HEK293 (cell line): ENCODE data around the gene NR2E3.

Experiments used
- CTCF ChIA-PET: fragments of 350-600 bp; formaldehyde crosslinking; extraction: SDS; loops from one replicate; lab custom pipeline; 2021; ENCODE audit warnings: antibody characterized with exemption; lab: Yijun Ruan, JAX
- POLR2A ChIA-PET: fragments of 300-600 bp; formaldehyde crosslinking; extraction: SDS; loops from one replicate; lab custom pipeline; 2020; ENCODE audit warnings: antibody characterized with exemption, inconsistent platforms; lab: Yijun Ruan, JAX
- H3K27ac ChIP-seq: fragments of 200-500 bp; sonication (Bioruptor generic); 2 replicates; pipeline ENCODE4 v1.5.1; 2014; ENCODE audit warnings: low read depth, low read length, control low read depth, inconsistent platforms; ENCODE audit errors: extremely low read depth
- H3K36me3 ChIP-seq, 2 experiments: fragments of 200-500 bp in 1 of 2; sonication (Bioruptor generic) in 1 of 2; 1 replicate in 1 of 2; 2 replicates in 1 of 2; pipeline ENCODE4 v1.5.1; 2014 to 2017; ENCODE audit warnings: inconsistent platforms in 2 of 2, low read length in 2 of 2; ENCODE audit not compliant: control insufficient read depth in 2 of 2, insufficient read depth in 1 of 2
- H3K4me1 ChIP-seq: fragments of 200-500 bp; sonication (Bioruptor generic); 2 replicates; pipeline ENCODE4 v1.5.1; 2014; ENCODE audit warnings: mild to moderate bottlenecking, low read length, inconsistent platforms; ENCODE audit not compliant: control insufficient read depth, insufficient read depth
- H3K4me3 ChIP-seq: 2 replicates; pipeline ENCODE4 v1.5.1; 2011; ENCODE audit warnings: low read depth, mild to moderate bottlenecking, control low read depth, low read length, moderate library complexity
- H3K9me3 ChIP-seq: fragments of 200-500 bp; sonication (Bioruptor generic); 2 replicates; pipeline ENCODE4 v1.5.1; 2014; ENCODE audit warnings: low read depth, low read length, inconsistent platforms; ENCODE audit not compliant: control insufficient read depth, insufficient read depth
- GFI1B ChIP-seq: fragments of 450-650 bp; formaldehyde crosslinking; IDR thresholded peaks from 2 replicates; pipeline ENCODE4 v1.5.1; 2016; ENCODE audit warnings: missing biosample characterization, missing genetic modification characterization
- HOXD13 ChIP-seq: sonication (generic); formaldehyde crosslinking; IDR thresholded peaks from 2 replicates; pipeline ENCODE4 v1.8.0; 2022; ENCODE audit warnings: missing genetic modification reagents, borderline replicate concordance
- KLF10 ChIP-seq: fragments of 450-650 bp; IDR thresholded peaks from 2 replicates; pipeline ENCODE4 v1.5.1; 2018; ENCODE audit warnings: missing biosample characterization, mild to moderate bottlenecking, missing genetic modification characterization
- TCF7L2 ChIP-seq: IDR thresholded peaks from 2 replicates; pipeline ENCODE4 v1.6.1; 2011; ENCODE audit warnings: low read depth, mild to moderate bottlenecking, inconsistent platforms, low read length, moderate library complexity, borderline replicate concordance
- ZBTB17 ChIP-seq: fragments of 450-650 bp; formaldehyde crosslinking; IDR thresholded peaks from 2 replicates; pipeline ENCODE4 v1.5.1; 2016; ENCODE audit warnings: missing biosample characterization, missing genetic modification characterization
- ZBTB21 ChIP-seq: fragments of 450-650 bp; formaldehyde crosslinking; IDR thresholded peaks from 2 replicates; pipeline ENCODE4 v1.5.1; 2017; ENCODE audit warnings: missing biosample characterization, missing genetic modification characterization
- ZBTB8A ChIP-seq: fragments of 450-650 bp; formaldehyde crosslinking; IDR thresholded peaks from 2 replicates; pipeline ENCODE4 v1.5.1; 2016; ENCODE audit warnings: missing biosample characterization, missing genetic modification characterization
- ZEB2 ChIP-seq: fragments of 450-650 bp; formaldehyde crosslinking; IDR thresholded peaks from 2 replicates; pipeline ENCODE4 v1.5.1; 2016; ENCODE audit warnings: missing biosample characterization, missing genetic modification characterization
- ZFP69B ChIP-seq: fragments of 450-650 bp; formaldehyde crosslinking; IDR thresholded peaks from 2 replicates; pipeline ENCODE4 v1.5.1; 2016; ENCODE audit warnings: missing biosample characterization, missing genetic modification characterization
- ZNF121 ChIP-seq: fragments of 450-650 bp; formaldehyde crosslinking; IDR thresholded peaks from 2 replicates; pipeline ENCODE4 v1.5.1; 2016; ENCODE audit warnings: missing biosample characterization, missing genetic modification characterization
- ZNF157 ChIP-seq: fragments of 450-650 bp; formaldehyde crosslinking; IDR thresholded peaks from 2 replicates; pipeline ENCODE4 v1.5.1; 2016; ENCODE audit warnings: missing biosample characterization, missing genetic modification characterization
- ZNF184 ChIP-seq: fragments of 450-650 bp; IDR thresholded peaks from 2 replicates; pipeline ENCODE4 v1.5.1; 2018; ENCODE audit warnings: missing biosample characterization, mild to moderate bottlenecking, missing genetic modification characterization
- ZNF2 ChIP-seq: fragments of 450-650 bp; formaldehyde crosslinking; IDR thresholded peaks from 2 replicates; pipeline ENCODE4 v1.5.1; 2016; ENCODE audit warnings: missing biosample characterization, missing genetic modification characterization
- ZNF221 ChIP-seq: fragments of 450-650 bp; formaldehyde crosslinking; IDR thresholded peaks from 2 replicates; pipeline ENCODE4 v1.5.1; 2017; ENCODE audit warnings: missing biosample characterization, missing genetic modification characterization, borderline replicate concordance
- ZNF24 ChIP-seq: fragments of 450-650 bp; formaldehyde crosslinking; IDR thresholded peaks from 2 replicates; pipeline ENCODE4 v1.5.1; 2016; ENCODE audit warnings: missing biosample characterization, missing genetic modification characterization
- ZNF302 ChIP-seq: fragments of 450-650 bp; formaldehyde crosslinking; IDR thresholded peaks from 2 replicates; pipeline ENCODE4 v1.5.1; 2016; ENCODE audit warnings: missing biosample characterization, missing genetic modification characterization, low read depth
- ZNF362 ChIP-seq: fragments of 450-650 bp; formaldehyde crosslinking; IDR thresholded peaks from 2 replicates; pipeline ENCODE4 v1.5.1; 2016; ENCODE audit warnings: missing biosample characterization, missing genetic modification characterization
- ZNF426 ChIP-seq: fragments of 450-650 bp; formaldehyde crosslinking; IDR thresholded peaks from 2 replicates; pipeline ENCODE4 v1.5.1; 2017; ENCODE audit warnings: missing biosample characterization, missing genetic modification characterization, mild to moderate bottlenecking, inconsistent platforms, moderate library complexity
- ZNF501 ChIP-seq: fragments of 450-650 bp; formaldehyde crosslinking; IDR thresholded peaks from 2 replicates; pipeline ENCODE4 v1.5.1; 2016; ENCODE audit warnings: missing biosample characterization, missing genetic modification characterization
- ZNF514 ChIP-seq: fragments of 450-650 bp; formaldehyde crosslinking; IDR thresholded peaks from 2 replicates; pipeline ENCODE4 v1.5.1; 2016; ENCODE audit warnings: missing biosample characterization, missing genetic modification characterization
- ZNF521 ChIP-seq: fragments of 450-650 bp; formaldehyde crosslinking; IDR thresholded peaks from 2 replicates; pipeline ENCODE4 v1.5.1; 2017; ENCODE audit warnings: missing biosample characterization, mild to moderate bottlenecking, missing genetic modification characterization
- ZNF555 ChIP-seq: fragments of 450-650 bp; formaldehyde crosslinking; conservative IDR thresholded peaks from 2 replicates; pipeline ENCODE4 v1.5.1; 2017; ENCODE audit warnings: missing biosample characterization, mild to moderate bottlenecking, missing genetic modification characterization, inconsistent platforms
- ZNF600 ChIP-seq: fragments of 450-650 bp; formaldehyde crosslinking; IDR thresholded peaks from 2 replicates; pipeline ENCODE4 v1.5.1; 2016; ENCODE audit warnings: missing biosample characterization, missing genetic modification characterization
- ZNF610 ChIP-seq: fragments of 450-650 bp; formaldehyde crosslinking; IDR thresholded peaks from 2 replicates; pipeline ENCODE4 v1.5.1; 2016; ENCODE audit warnings: missing biosample characterization, missing genetic modification characterization, borderline replicate concordance
- ZNF654 ChIP-seq: fragments of 450-650 bp; formaldehyde crosslinking; IDR thresholded peaks from 2 replicates; pipeline ENCODE4 v1.5.1; 2016; ENCODE audit warnings: low read depth, missing biosample characterization, missing genetic modification characterization
- ZNF664 ChIP-seq: fragments of 450-650 bp; formaldehyde crosslinking; IDR thresholded peaks from 2 replicates; pipeline ENCODE4 v1.5.1; 2016; ENCODE audit warnings: missing biosample characterization, missing genetic modification characterization
- ZSCAN23 ChIP-seq: fragments of 450-650 bp; formaldehyde crosslinking; IDR thresholded peaks from 2 replicates; pipeline ENCODE4 v1.5.1; 2016; ENCODE audit warnings: missing biosample characterization, missing genetic modification characterization
- ZSCAN30 ChIP-seq: fragments of 450-650 bp; IDR thresholded peaks from 2 replicates; pipeline ENCODE4 v1.5.1; 2018; ENCODE audit warnings: missing biosample characterization, mild to moderate bottlenecking, missing genetic modification characterization, moderate library complexity
- TF ChIP-seq, protein P1 (sequence below): fragments of 450-650 bp; formaldehyde crosslinking; IDR thresholded peaks from 2 replicates; pipeline ENCODE4 v1.5.1; 2016; ENCODE audit warnings: missing biosample characterization, missing genetic modification characterization
- TF ChIP-seq, protein P2 (sequence below): fragments of 450-650 bp; formaldehyde crosslinking; IDR thresholded peaks from 2 replicates; pipeline ENCODE4 v1.5.1; 2016; ENCODE audit warnings: missing biosample characterization, missing genetic modification characterization

The NR2E3 gene

GRCh38 chr15:71800190-71800589 is 10.2 kb upstream of the NR2E3 start:
- CTCF ChIA-PET, result interaction anchor here (0.6 to 9.3 kb wide), 16 partner anchors 8 to 372 kb away, joined by 3 to 140 read pairs (median 6); no protein-coding TSS in a partner anchor
- H3K4me1 ChIP-seq, result peaks cover 5% of the 10 kb centered on the region
- TF ChIP-seq ZNF521 (no peak), ZBTB8A (tag by site-specific recombination) (no peak), ZNF362 (tag by site-specific recombination) (no peak), ZNF501 (tag by site-specific recombination) (no peak), ZNF184 (tag by site-specific recombination) (no peak), ZNF157 (no peak), ZBTB21 (tag by site-specific recombination) (no peak), ZNF426 (tag by site-specific recombination) (no peak), ZNF610 (no peak), ZNF514 (tag by site-specific recombination) (no peak), ZNF555 (tag by site-specific recombination) (no peak), ZSCAN23 (tag by site-specific recombination) (no peak), ZEB2 (tag by site-specific recombination) (no peak), TCF7L2 (no peak), GFI1B (tag by site-specific recombination) (no peak), ZFP69B (tag by site-specific recombination) (no peak)
- TF ChIP-seq, protein P1, sequence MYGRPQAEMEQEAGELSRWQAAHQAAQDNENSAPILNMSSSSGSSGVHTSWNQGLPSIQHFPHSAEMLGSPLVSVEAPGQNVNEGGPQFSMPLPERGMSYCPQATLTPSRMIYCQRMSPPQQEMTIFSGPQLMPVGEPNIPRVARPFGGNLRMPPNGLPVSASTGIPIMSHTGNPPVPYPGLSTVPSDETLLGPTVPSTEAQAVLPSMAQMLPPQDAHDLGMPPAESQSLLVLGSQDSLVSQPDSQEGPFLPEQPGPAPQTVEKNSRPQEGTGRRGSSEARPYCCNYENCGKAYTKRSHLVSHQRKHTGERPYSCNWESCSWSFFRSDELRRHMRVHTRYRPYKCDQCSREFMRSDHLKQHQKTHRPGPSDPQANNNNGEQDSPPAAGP, result no peak
- H3K4me3 ChIP-seq, result no peak overlapping the region
- no peak overlapping the region for H3K27ac ChIP-seq
- POLR2A ChIA-PET, result interaction anchor here (0.7 kb wide), 2 partner anchors 18 to 340 kb away, joined by 3 to 8 read pairs; no protein-coding TSS in a partner anchor
- no peaks in the 10 kb centered on the region; a peak in 1 of 3 replicates for H3K36me3 ChIP-seq
- H3K9me3 ChIP-seq, result no peaks in the 10 kb centered on the region

- Histone ChIP-seq H3K27ac (no peak overlapping the region), H3K36me3 (no peaks in the 10 kb centered on the region; a peak in 1 of 3 replicates), H3K9me3 (no peaks in the 10 kb centered on the region), H3K4me3 (no peak overlapping the region), H3K4me1 (peaks cover 6% of the 10 kb centered on the region)
- CTCF ChIA-PET, result interaction anchor here (0.6 to 9.3 kb wide), 65 partner anchors 9 to 1221 kb away, joined by 3 to 140 read pairs (median 4); partner anchors contain the start of gene NR2E3
- POLR2A ChIA-PET, result interaction anchor here (0.7 kb wide), 1 partner anchor 341 kb away, joined by 3 read pairs; no protein-coding TSS in a partner anchor
- TF ChIP-seq ZNF664 (tag by site-specific recombination) (0 out of 2 replicates have a peak, but pooled peaks have one; percentile 6), ZNF121 (0 out of 2 replicates have a peak, but pooled peaks have one; percentile 30), ZBTB17 (tag by site-specific recombination) (0 out of 2 replicates have a peak, but pooled peaks have one; percentile 17), ZSCAN30 (tag by site-specific recombination) (peak; percentile 72), ZNF221 (no peak), ZNF24 (peak; percentile 46; the same call in 1 of the 2 replicates), ZNF600 (tag by site-specific recombination) (peak; percentile 71; the same call in 1 of the 2 replicates), ZNF654 (tag by site-specific recombination) (peak; percentile 99), ZBTB8A (tag by site-specific recombination) (no peak), KLF10 (tag by site-specific recombination) (0 out of 2 replicates have a peak, but pooled peaks have one; percentile 41), ZEB2 (tag by site-specific recombination) (0 out of 2 replicates have a peak, but pooled peaks have one; percentile 35), ZNF2 (tag by site-specific recombination) (peak; percentile 64; the same call in 1 of the 2 replicates), ZNF302 (tag by site-specific recombination) (no peak), HOXD13 (no peak)
- TF ChIP-seq, protein P2, sequence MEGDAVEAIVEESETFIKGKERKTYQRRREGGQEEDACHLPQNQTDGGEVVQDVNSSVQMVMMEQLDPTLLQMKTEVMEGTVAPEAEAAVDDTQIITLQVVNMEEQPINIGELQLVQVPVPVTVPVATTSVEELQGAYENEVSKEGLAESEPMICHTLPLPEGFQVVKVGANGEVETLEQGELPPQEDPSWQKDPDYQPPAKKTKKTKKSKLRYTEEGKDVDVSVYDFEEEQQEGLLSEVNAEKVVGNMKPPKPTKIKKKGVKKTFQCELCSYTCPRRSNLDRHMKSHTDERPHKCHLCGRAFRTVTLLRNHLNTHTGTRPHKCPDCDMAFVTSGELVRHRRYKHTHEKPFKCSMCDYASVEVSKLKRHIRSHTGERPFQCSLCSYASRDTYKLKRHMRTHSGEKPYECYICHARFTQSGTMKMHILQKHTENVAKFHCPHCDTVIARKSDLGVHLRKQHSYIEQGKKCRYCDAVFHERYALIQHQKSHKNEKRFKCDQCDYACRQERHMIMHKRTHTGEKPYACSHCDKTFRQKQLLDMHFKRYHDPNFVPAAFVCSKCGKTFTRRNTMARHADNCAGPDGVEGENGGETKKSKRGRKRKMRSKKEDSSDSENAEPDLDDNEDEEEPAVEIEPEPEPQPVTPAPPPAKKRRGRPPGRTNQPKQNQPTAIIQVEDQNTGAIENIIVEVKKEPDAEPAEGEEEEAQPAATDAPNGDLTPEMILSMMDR, result peak; percentile 84
Observed at GRCh38 chr15:71800835-71801745, 9.3 kb upstream of the NR2E3 start.
